ENCODE data around the gene CCDC200.
"Not testable (repeated sequence)": the region's sequence is repeated elsewhere in the genome, so short reads cannot be mapped to it uniquely, and the experiment has no call there.

The CCDC200 gene

DNA sequence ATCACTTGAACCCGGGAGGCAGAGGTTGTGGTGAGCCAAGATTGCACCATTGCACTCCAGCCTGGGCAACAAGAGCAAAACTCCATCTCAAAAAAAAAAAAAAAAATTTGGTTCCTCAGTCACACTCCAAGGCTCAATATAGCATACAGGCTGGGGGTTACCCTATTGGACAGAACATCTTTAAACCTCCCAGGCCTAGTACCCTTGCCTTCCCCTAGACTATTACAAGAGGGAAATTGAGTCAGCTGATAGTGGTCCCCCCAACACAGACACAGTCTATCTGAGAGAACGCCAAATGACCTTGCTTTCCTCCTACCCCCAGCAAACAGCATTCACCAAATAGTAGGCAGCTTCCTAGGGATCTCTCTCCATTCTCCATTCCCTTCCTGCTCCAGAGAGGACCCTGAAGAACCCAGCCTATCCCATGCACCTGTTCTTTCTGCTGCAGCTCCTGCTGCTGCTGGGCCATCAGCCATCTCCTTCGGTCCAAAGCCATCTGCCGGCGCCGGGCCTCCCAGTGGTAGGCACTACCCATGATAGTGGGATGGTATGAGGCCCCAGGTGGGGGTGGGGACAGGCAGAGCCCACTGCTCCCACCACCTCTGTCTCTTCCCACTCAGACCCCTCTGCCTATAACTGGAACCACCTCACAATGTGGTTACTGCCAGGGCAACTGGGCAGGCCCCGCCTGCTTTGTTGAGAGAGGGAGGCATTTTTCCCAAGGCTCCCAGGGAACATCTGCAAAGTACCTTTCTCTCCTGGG lies at the start of gene CCDC200:
Gene CCDC200 (minus strand): TSS at position 604 of the 763 bp plus-strand sequence. CDS start 69 bp downstream, at position 535.
- DNase-seq = not testable (repeated sequence)

DNA sequence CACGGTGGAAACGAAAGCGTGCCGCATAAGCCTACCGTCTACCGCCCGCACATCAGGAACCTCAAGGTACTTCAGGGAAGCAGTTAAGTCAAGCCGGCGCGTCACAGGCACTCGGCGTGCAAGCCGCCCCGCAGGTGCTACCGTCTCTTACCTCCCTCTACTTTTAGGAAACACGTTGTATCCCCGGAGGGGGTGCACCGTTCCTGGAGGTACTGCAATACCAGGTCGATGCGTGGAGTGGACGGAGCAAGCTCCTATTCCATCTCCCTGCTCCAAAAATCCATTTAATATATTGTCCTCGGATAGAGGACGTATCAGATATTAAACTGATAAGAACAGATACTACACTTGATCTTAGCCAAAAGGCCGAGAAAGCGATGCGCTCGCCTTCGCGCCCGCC lies 44.5 kb upstream of the CCDC200 start:
- DNase-seq = not testable (repeated sequence)

- DNase-seq = not testable (repeated sequence)
These were observed 44.1 kb upstream of the CCDC200 start for GRCh38 chr17:43272483-43272882.

DNA sequence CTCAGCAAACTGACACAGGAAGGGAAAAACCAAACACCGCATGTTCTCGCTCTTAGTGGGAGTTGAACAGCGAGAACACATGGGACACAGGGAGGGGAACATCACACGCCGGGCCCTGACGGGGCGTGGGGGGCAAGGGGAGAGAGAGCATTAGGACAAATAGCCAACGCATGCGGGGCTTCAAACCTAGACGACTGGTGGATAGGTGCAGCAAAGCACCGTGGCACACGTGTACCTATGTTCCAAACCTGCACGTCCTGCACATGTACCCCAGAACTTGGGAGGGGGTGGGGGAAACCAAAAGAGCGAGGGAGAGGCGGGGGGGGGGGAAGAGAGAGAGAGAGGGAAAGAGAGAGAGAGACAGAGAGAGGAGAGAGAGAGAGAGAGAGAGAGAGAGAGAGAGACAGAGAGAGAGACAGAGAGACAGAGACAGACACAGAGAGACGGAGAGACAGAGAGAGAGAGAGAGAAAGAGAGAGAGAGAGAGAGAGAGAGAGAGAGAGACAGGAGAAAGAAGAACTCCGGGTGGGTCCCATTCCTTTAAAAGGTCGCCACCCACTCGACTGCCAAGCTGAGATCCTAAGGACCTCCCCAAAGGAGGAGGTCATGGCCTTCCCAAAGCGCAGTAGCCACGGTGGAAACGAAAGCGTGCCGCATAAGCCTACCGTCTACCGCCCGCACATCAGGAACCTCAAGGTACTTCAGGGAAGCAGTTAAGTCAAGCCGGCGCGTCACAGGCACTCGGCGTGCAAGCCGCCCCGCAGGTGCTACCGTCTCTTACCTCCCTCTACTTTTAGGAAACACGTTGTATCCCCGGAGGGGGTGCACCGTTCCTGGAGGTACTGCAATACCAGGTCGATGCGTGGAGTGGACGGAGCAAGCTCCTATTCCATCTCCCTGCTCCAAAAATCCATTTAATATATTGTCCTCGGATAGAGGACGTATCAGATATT lies 42.4 kb upstream of the CCDC200 start:
- DNase-seq = not testable (repeated sequence)

DNA sequence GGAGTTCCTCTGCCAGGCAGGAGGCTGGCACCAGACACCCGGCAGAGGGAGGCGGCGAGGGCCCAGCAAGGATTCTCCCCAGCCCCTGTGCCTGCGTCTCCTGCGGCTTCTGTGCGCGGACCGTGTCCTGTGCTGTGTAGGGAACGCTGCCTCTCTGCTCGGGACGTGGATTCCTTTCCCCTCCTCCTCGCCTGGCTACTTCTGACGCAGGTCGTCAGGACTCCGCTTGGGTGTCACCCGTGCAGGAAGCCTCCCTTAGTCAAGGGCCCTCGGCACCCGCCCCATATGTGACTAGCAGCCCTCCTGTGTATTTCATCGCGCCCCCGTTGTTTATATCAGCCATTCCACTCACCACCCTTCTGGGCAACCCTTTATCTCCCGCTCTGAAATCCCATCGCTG lies 18.0 kb upstream of the CCDC200 start:
- DNase-seq = not testable (repeated sequence)

- DNase-seq = not testable (repeated sequence)
These were observed 12.4 kb upstream of the CCDC200 start for GRCh38 chr17:43240596-43241352.

GRCh38 chr17:43239597-43239996 lies 11.2 kb upstream of the CCDC200 start:
- DNase-seq = not testable (repeated sequence)

DNA sequence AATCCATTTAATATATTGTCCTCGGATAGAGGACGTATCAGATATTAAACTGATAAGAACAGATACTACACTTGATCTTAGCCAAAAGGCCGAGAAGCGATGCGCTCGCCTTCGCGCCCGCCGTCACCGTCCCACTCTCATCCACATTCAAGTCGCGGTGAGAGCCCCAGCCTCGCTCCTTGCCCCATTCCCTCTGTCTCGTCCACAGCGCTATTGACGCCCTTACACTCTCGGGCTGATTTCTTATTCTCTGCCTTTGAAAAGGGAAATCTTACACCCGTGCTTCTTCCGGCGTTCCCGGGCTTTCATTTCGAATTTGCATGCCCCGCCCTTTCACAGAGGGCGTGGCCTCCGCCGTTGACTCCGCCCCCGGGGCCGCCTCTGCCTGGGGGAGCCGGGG lies 5.5 kb upstream of the CCDC200 start, which contains the start of gene RNU2-1:
Gene RNU2-1 (minus strand): TSS at position 101 of the 400 bp plus-strand sequence.
- DNase-seq = not testable (repeated sequence)

GRCh38 chr17:43233263-43233662 lies 4.8 kb upstream of the CCDC200 start:
- not testable (repeated sequence) for DNase-seq

DNA sequence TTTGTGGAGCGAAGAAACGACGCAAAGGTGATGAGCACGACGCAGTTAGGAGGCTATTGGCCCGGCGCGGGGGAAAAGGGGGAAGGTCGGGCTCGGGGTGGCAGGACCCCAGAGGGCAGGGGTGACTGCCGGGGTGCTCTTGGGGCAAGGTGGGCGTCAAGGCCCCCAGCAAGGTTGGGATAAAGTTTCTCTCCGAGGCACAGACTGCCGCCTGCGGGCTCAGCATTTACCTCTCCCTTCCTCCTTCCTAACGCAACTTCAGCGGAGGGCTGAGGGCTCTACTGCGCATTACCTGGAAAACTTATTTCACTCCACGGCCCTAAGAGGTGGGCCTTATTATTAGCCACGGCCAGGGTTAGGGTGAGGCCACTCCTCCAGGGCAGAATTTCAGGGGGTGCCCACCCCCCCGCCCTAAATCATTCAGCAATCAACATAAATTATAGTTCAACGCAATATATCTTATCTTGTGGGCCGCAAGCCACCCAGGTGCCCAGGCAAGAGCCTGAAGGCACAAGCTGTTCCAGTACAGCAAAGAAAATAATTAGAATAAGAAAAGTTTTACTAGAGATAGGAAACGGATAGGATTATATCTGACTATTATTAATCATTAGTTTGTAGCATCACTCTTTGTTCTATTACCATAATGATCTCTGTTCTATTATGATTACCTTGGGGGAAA lies 3.7 kb upstream of the CCDC200 start:
- peak; percentile 50 for DNase-seq

DNA sequence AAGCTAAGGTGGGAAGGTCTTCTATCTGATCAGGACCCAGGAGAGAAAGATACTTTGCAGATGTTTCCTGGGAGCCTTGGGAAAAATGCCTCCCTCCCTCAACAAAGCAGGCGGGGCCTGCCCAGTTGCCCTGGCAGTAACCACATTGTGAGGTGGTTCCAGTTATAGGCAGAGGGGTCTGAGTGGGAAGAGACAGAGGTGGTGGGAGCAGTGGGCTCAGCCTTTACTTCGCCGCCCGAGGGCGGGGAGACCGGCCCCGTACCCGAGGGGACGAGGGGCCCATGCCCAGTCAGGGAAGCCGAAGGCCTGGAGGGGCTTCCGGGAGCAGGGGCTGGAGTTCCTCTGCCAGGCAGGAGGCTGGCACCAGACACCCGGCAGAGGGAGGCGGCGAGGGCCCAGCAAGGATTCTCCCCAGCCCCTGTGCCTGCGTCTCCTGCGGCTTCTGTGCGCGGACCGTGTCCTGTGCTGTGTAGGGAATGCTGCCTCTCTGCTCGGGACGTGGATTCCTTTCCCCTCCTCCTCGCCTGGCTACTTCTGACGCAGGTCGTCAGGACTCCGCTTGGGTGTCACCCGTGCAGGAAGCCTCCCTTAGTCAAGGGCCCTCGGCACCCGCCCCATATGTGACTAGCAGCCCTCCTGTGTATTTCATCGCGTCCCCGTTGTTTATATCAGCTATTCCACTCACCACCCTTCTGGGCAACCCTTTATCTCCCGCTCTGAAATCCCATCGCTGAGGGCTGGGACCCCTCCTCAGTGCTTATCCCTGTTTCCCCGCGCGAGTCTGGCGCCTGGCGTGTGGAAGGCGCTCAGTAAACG lies 3.0 kb upstream of the CCDC200 start:
- peak; percentile 9 for DNase-seq

- DNase-seq = no peak
These were observed 2.0 kb downstream of the CCDC200 start for GRCh38 chr17:43226393-43226792.

DNA sequence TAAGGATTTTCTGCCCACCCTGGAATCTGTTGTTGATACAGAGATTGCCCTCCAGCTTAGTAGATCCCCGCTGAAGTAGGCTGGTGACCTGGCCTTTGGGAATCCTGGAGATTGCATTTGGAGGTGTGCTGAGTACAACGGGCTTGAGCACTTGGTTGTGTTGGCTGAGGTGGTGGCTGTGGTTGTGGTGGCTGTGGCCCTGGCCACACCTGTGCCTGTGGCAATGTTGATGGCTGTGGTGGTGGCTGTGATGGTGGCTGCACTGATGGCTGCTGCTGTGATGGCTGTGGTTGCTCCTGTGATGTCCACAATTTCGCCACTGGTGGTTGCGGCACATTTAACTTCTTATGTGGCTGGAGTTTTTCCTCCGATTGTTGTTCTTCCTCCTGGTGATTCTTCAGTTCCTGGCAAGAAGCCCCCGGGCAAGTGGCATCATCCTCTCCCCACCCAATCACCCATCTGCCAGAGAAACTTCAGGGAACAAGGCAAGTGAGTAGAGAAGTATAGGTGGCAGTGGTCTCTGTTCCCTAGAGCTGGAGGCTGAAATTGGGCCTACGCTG lies 4.2 kb downstream of the CCDC200 start:
- peak; percentile 40 for DNase-seq

DNA sequence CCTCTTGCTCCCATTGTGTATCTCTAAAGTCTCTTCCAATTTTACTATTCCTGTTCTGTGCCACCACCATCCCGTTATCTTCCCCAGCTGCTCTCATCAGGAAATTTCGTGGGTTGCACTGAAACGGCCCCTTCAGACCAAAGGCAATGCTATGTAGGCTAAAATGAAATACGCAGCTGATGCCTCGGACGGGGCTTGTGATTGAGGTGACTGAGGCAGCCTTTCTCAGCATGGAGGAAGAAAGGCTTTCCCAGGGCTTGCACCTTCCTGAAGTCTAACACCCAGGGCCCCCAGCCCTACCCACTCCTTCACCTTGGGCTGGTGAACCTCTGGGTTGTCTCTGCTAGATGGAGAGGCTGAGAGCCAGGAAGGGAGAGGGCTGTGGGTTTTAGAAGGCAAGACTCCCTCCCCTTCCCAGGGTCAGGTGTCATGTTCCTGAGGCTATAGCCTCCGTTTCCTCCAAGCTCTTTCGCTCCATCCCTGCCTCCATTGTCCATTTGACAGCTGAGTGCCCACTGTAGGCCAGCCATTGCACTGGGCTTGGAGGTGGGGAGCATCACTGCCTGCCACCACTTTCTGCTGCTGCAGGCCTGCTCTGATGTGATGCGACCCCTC lies 7.8 kb downstream of the CCDC200 start:
- no peak for DNase-seq

DNA sequence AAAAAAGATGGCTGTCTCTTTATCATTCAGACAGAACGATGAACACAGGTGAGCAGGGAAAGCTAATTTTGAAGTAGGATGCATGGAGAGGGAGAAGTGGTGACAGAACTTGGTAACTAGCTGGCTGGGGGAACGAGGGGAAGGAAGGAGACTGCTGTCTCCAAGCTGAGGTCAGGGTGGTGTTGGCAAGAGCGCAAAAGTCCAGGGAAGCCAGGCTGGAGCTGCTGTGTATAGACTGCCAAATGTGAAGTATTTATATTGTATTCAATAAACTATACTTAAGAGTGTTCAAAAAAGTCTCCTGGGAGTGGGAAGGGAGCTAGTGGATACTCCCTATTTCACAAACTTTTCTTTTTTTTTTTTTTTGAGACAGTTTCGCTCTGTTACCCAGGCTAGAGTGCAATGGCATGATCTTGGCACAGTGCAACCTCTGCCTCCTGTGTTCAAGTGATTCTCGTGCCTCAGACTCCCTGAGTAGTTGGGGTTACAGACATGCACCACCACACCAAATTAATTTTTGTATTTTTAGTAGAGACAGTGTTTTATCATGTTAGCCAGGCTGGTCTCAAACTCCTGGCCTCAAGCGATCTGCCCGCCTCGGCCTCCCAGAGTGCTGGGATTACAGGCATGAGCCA lies 8.6 kb downstream of the CCDC200 start:
- DNase-seq = no peak

DNA sequence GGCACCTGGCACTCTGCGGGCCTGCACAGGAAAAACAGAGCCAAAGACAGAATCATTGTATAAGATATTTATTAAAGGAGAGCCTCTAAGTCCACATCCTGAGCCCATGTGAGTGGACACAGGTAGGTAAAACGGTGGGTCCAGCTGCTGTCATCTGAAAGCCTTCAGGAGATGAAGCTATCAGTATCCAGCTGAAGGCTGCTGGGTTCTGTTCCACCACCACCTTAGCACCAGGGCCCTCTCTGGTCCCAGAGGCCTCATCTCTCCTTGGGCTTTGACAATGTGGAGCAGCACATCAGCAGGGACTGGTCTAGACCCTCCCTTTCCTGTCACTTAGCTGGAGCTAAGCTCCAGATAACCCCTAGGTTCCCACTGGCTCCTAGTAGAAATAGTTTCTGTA lies 9.4 kb downstream of the CCDC200 start:
- DNase-seq = no peak

GRCh38 chr17:43217614-43218087 lies 10.8 kb downstream of the CCDC200 start:
- DNase-seq = peak; percentile 65

DNA sequence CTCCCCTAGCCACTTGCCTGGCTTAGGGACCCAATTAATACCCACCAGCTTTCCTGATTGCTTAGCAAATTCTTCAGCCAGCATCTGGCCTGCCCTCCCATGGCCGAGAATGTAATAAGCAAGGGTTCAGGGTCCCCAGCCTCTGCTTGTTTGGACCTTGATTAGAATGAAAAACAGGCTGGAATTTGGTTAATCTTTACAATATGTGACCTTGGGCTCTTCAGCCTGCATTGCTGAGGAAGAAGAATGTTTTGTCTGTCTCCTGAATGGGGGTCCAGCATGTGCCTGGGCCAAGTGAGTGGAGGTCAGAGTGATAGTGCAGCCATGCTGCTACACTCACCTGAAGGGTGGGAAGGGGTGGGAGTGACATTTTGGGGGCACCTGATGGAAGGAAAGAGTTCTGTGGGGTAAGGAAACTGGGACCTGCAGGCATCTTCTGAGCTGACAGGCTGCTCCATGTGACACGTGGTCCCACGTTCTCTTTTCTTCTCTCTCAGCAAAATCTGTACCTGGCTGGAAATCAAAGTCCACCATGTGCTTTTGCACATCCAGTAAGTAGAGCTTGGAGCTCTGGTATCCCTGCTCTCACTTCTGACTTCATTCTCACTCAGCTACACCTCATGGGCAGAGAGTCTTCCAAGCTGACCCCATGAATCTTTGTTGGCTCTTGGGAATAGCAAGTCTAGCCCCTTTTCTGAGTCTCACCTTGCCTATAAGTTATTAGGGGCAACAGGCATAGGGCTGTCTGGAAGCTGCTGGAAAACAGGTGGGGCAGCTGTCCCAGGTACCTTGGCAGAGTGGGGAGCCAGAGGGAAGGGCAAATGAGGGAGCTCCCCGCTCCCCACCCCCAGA lies 11.4 kb downstream of the CCDC200 start:
- no peak for DNase-seq

GRCh38 chr17:43216369-43216761 lies 12.1 kb downstream of the CCDC200 start:
- no peak for DNase-seq

All from activated CD8-positive, alpha-beta memory T cell treated with anti-CD3 and anti-CD28 coated beads for 24 hours (primary cell).